GM12891 (cell line): ENCODE data around the gene ARHGEF37.
"Not testable (repeated sequence)": the region's sequence is repeated elsewhere in the genome, so short reads cannot be mapped to it uniquely, and the experiment has no call there.

ENCODE experiments used
- DNase-seq: peaks from one replicate; pipeline ENCODE4 v3.0.0; 2011; ENCODE audit warnings: low spot score; ENCODE audit not compliant: insufficient read length
- FAIRE-seq: peaks from 2 replicates; lab custom pipeline; 2011; peaks lifted over from hg19 to GRCh38; lab: Jason Lieb, UNC
- PAX5 ChIP-seq: IDR thresholded peaks from 2 replicates; pipeline ENCODE4 v1.6.1; 2011; ENCODE audit warnings: low read length, moderate library complexity, mild to moderate bottlenecking; ENCODE audit not compliant: insufficient read depth, severe bottlenecking
- POLR2A ChIP-seq: IDR thresholded peaks from 2 replicates; pipeline ENCODE4 v1.6.1; 2011; ENCODE audit warnings: low read depth, low read length, control low read depth
- POLR2AphosphoS5 ChIP-seq: IDR thresholded peaks from 2 replicates; pipeline ENCODE4 v1.6.1; 2011; ENCODE audit warnings: low read depth, low read length, control low read depth
- POU2F2 ChIP-seq: IDR thresholded peaks from 2 replicates; pipeline ENCODE4 v1.6.1; 2011; ENCODE audit warnings: low read depth, mild to moderate bottlenecking, control low read depth, low read length, moderate library complexity
- SPI1 ChIP-seq: IDR thresholded peaks from 2 replicates; pipeline ENCODE4 v1.6.1; 2011; ENCODE audit warnings: low read depth, low read length, control low read depth
- TAF1 ChIP-seq: IDR thresholded peaks from 2 replicates; pipeline ENCODE4 v1.6.1; 2011; ENCODE audit warnings: low read depth, low read length, control low read depth

ARHGEF37 gene

DNA sequence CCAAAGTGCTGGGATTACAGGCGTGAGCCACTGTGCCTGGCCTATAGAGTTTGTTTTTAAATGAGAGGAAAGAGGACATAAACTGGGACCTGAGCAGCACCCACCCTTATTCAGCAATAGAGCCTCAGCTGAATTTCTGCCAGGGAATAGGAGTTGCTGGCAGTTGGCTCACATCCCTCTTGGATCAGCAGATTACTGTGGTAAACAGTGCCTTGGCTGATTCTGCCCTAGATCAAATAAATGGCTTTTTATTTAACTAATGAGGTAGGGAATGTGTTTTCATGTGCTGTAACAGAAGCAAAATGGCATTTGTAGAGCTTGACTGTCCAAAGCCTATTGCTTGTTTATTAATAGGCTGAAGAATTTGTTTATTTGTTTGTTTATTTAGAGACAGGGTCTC is 2.1 kb downstream of the ARHGEF37 start:
- TF ChIP-seq TAF1, result no peak
- no peak for TF ChIP-seq SPI1
- no peak for TF ChIP-seq POLR2AphosphoS5
- TF ChIP-seq POLR2A, result no peak
- TF ChIP-seq POU2F2, result no peak
- no peak for TF ChIP-seq PAX5
- FAIRE-seq (no peak), DNase-seq (no peak)

DNA sequence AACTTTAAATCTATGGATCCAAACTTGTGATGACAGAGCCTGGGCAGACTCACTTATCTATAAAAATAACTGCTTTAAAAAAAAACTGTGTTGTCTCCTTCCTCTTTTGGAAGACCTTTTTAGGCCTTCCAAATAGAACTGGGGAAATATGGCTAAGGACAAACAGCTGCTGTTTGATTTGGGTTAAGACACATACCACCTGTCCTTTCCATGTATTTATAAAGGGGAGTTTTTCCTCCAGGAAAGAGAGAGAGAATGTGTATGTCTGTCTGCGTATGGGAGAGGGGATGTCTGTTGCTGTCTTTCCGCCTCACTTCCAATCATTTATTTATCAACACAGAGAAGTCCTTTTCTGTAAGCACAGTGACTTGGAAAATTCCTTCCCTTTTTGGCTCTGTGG is 2.8 kb downstream of the ARHGEF37 start:
- FAIRE-seq (no peak), DNase-seq (no peak)
- no peak for TF ChIP-seq SPI1
- no peak for TF ChIP-seq TAF1
- TF ChIP-seq POLR2AphosphoS5, result no peak
- no peak for TF ChIP-seq POLR2A
- no peak for TF ChIP-seq POU2F2
- TF ChIP-seq PAX5, result no peak

DNA sequence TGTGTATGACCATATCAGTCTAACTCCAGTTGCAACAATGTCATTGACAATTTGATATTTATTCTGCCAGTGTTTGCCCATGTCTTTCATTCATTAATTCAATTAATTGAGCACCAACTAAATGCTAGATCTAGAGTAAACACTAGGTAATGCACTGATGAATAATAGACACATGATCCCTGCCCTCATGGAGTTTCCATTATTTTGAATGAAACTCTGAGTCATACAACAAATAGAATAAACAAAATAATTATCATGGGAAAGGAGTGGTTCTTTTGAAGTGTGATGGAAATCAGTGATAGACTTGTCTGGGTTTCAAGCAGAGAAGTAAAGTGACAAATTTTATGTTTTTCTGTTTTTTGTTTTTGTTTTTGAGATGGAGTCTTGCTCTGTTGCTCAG is 4.6 kb downstream of the ARHGEF37 start:
- no peak for TF ChIP-seq POLR2A
- no peak for TF ChIP-seq TAF1
- TF ChIP-seq PAX5, result no peak
- FAIRE-seq, result no peak
- DNase-seq, result no peak

DNA sequence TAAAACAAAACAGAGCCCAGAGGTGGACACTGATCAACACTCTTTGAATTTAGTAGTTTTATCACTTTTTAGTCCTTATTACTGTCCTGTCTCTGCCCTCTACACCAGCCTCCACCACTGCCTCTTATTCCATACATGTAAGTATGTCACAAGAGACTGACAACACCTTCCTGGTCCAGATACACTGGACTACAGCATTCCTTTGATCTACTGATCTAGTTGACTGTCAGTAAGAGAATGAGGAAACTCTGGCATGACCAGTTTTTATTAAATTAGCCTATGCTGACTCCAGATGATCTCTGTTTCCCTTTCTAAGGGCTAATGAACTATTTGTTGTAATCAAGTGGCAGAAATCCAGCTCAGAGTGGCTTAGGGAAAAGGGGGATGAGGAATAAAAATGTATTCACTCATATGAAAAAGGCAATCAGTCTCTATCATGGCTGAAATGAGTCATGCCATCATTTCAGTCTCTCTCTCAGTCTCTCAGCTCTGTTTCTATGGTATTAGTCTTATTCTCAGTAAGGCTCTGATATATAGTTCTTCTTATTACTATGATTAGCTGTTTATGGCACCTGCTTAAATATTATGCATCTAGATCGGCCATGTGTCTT is 5.5 kb downstream of the ARHGEF37 start:
- TF ChIP-seq POU2F2 (no peak), POLR2A (no peak), POLR2AphosphoS5 (no peak)
- DNase-seq, result no peak
- no peak for FAIRE-seq

DNA sequence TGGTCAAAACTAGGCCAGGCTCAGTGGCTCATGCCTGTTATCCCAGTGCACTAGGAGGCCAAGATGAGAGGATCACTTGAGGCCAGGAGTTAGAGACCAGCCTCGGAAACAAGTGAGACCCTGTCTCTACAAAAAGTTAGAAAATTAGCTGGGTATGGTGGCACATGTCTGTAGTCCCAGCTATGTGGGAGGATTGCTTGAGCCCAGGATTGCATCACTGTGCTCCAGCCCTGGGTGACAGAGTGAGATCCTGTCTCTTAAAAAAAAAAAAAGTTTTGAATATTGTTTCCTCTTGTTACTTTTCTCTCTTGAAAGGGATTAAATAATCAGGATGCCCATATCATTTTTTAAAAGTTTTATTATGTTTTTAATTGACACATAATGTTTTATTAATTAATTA is 7.6 kb downstream of the ARHGEF37 start:
- FAIRE-seq, result no peak
- no peak for TF ChIP-seq SPI1
- TF ChIP-seq PAX5, result no peak
- no peak for DNase-seq

DNA sequence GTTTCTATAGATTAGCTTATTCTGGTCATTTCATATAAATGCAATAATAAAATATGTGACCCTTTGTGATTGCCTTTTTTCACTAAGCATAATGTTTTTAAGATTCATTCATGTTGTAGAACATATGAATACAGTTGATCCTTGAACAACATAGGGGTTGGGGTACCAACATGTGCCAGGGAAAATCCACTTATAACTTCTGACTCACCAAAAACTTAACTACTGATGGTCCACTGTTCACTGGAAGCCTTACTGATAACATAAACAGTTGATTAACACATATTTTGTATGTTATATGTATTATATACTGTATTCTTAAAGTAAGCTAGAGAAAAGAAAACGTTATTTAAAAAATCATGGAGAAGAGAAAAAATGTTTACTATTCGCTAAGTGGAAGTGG is 12.1 kb downstream of the ARHGEF37 start:
- DNase-seq (no peak), FAIRE-seq (no peak)
- TF ChIP-seq SPI1 (no peak), TAF1 (no peak), POU2F2 (no peak), POLR2AphosphoS5 (no peak), POLR2A (no peak), PAX5 (no peak)

DNA sequence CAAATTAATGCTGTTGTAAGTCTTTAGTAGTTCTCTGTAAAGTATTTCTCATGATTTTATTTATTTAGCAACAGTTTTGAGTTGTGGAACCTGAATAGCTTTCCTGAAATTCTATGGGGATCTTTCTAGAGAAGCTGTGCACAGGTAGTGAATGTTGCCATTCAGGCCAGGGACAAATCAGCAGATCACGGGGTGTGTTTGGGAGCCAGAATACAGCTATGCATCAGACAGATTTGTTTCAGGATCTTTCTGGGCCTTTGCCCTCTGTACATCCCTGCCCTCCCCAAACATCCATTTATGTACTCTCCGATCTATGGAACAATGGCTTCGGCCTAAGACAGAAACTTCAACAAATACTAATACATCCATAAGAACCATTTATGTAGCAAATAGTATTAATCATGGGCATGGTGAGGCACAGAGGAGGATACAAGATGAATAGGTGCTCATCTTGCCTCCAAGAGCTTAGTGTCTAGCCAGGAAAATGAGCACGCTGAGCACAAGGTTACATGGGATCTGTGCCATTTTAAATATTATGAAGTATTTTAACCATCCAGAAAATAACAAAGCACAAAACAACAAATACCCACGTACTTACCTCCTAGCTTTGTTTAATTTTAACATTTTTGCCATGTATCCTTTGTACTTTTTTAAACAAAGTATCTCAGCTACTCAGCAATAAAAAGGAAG is 13.1 kb downstream of the ARHGEF37 start:
- TF ChIP-seq POLR2AphosphoS5 (no peak), POU2F2 (no peak), SPI1 (no peak), PAX5 (no peak), POLR2A (no peak)
- FAIRE-seq (no peak), DNase-seq (no peak)

DNA sequence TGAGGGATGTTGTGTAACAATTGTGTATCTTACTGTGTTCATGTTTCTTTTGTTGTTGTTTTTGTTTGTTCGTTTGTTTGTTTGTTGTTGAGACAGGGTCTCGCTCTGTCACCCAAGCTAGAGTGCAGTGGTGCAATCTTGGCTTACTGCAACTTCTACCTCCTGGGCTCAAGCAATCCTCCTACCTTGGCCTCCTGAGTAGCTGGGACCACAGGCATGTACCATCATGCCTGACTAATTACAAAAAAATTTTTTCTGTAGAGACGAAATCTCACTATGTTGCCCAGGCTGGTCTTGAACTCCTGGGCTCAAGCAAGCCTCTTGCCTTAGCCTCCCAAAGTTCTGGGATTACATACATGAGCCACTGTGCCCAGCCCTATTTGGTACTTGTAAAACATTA is 13.8 kb downstream of the ARHGEF37 start:
- not testable (repeated sequence) for DNase-seq
- peak; percentile 59 for FAIRE-seq

DNA sequence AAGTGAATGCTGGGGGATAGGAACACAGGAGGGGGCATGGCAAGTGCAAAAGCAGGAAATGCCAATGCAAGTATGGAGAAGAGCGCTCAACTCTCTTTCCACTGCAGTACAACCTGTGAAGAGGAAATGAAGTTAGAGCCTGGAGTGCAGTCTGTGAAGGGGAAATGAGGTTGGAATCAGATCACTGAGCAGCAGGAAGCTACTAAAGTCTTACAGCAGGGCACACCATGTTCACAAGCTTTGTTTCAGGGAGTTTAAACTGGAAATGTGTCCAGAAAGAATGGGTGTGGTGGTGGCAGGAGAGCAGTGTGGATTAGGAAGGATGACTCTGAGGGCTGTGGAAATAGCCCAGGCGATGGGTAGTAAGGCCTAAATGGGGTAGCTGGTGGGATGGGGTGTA is 15.4 kb downstream of the ARHGEF37 start:
- no peak for TF ChIP-seq TAF1
- TF ChIP-seq SPI1, result no peak
- TF ChIP-seq PAX5, result no peak
- no peak for TF ChIP-seq POLR2AphosphoS5
- DNase-seq (no peak), FAIRE-seq (no peak)

DNA sequence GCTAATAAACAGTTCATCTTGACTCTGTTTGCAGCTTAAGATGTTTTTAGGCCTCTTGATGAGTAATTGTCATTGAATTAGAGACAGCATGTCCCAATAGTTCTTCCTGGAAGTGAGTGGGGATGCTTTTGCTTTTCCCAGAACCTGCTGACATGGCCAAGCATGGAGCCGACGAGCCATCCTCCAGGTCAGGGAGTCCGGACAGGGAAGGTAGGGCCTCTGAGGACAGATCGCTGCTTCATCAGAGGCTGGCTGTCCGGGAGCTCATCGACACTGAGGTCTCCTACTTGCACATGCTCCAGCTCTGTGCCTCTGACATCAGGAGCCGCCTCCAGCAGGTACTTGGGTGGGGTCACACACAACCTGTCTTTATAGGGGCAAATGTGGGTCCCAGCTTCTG is 16.3 kb downstream of the ARHGEF37 start:
- no peak for FAIRE-seq
- TF ChIP-seq POU2F2, result no peak
- TF ChIP-seq POLR2A, result no peak
- no peak for TF ChIP-seq TAF1
- no peak for TF ChIP-seq SPI1
- TF ChIP-seq POLR2AphosphoS5, result no peak
- TF ChIP-seq PAX5, result no peak
- DNase-seq, result no peak

DNA sequence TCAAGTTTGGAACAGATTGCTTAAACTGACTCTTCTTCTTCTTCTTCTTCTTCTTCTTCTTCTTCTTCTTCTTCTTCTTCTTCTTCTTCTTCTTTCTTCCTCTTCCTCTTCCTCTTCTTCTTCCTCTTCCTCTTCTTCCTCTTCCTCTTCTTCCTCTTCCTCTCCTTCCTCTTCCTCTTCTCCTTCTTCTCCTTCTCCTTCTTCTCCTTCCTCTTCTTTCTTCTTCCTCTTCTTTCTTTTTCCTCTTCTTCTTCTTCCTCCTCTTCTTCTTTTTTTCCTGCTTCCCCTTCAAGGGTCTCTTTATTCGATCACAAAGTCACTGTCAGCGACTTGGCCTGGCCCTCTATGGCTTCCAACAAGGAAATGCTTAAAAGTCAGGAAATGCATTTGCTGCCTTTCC is 16.9 kb downstream of the ARHGEF37 start:
- not testable (repeated sequence) for FAIRE-seq

More for the DNA sequence above, 16.9 kb downstream of the ARHGEF37 start:
- not testable (repeated sequence) for DNase-seq
